ENCODE data around the gene RNF113B. TPM values are rescaled to one million over a fixed set of nuclear protein-coding genes. Genes with fewer than 3 reads are reported as not detected.

RNF113B gene
- total and polyA plus RNA-seq, 7 donors, result not detected

- 79 to 86% (median 83%) methylated on average over 5 of the region's 5 CpGs for WGBS, 3 donors
Observed at GRCh38 chr13:98208606-98209005, 31.5 kb upstream of the RNF113B start.

GRCh38 chr13:98207416-98207815, 30.3 kb upstream of the RNF113B start:
- no peak for TF ChIP-seq CTCF (IDR thresholded peaks at IDR 0.05)
- Histone ChIP-seq H3K36me3 (ENCODE audit: insufficient read depth in 1 of 2, low read depth in 1 of 2) (no peaks in the 10 kb centered on the region), H3K4me3 (no peak overlapping the region), H3K4me1 (no peaks in the 10 kb centered on the region), H3K27me3 (ENCODE audit: insufficient read depth in 3 of 3, low read length in 2 of 3) (peaks cover 0 to 5% (median 0%) of the 10 kb centered on the region in 3 donors), H3K9me3 (peaks cover 15% of the 10 kb centered on the region), H3K27ac (no peak overlapping the region)
- ATAC-seq (peak in 2 of 4 donors; percentile 46 to 64), DNase-seq (no peak)
- 42 to 56% (median 42%) methylated on average over 4 of the region's 4 CpGs for WGBS, 3 donors
- intact Hi-C loops (cut with DNase I), result no loop called here

More at GRCh38 chr13:98208606-98209005, 31.5 kb upstream of the RNF113B start:
- H3K4me1 ChIP-seq, result peaks cover 1% of the 10 kb centered on the region
- no peak for DNase-seq
- no peak overlapping the region for H3K27ac ChIP-seq
- TF ChIP-seq CTCF (IDR thresholded peaks at IDR 0.05), result no peak
- no peak overlapping the region for H3K4me3 ChIP-seq
- no peaks in the 10 kb centered on the region for H3K36me3 ChIP-seq (ENCODE audit: insufficient read depth in 1 of 2, low read depth in 1 of 2)
- intact Hi-C loops (cut with DNase I), result no loop called here
- peaks cover 15% of the 10 kb centered on the region for H3K9me3 ChIP-seq
- H3K27me3 ChIP-seq (ENCODE audit: insufficient read depth in 3 of 3, low read length in 2 of 3), result peaks cover 0 to 5% (median 0%) of the 10 kb centered on the region in 3 donors
- ATAC-seq, result no peak

GRCh38 chr13:98206946-98207345, 29.9 kb upstream of the RNF113B start:
- WGBS, 3 donors, result 69 to 76% (median 70%) methylated on average over 4 of the region's 4 CpGs
- ATAC-seq (peak in 1 of 4 donors; percentile 42), DNase-seq (no peak)
- intact Hi-C loops (cut with DNase I), result no loop called here
- Histone ChIP-seq H3K4me3 (no peak overlapping the region), H3K27me3 (ENCODE audit: insufficient read depth in 3 of 3, low read length in 2 of 3) (peaks cover 0 to 5% (median 0%) of the 10 kb centered on the region in 3 donors), H3K27ac (no peak overlapping the region), H3K4me1 (no peaks in the 10 kb centered on the region), H3K36me3 (ENCODE audit: insufficient read depth in 1 of 2, low read depth in 1 of 2) (no peaks in the 10 kb centered on the region), H3K9me3 (peaks cover 15% of the 10 kb centered on the region)
- TF ChIP-seq CTCF (IDR thresholded peaks at IDR 0.05), result no peak

GRCh38 chr13:98204546-98204945, 27.5 kb upstream of the RNF113B start:
- no peak for DNase-seq
- no peak overlapping the region for H3K4me3 ChIP-seq
- H3K27me3 ChIP-seq (ENCODE audit: insufficient read depth in 3 of 3, low read length in 2 of 3), result peaks cover 0 to 5% (median 0%) of the 10 kb centered on the region in 3 donors
- no peak for ATAC-seq
- H3K36me3 ChIP-seq (ENCODE audit: insufficient read depth in 1 of 2, low read depth in 1 of 2), result no peaks in the 10 kb centered on the region
- 96 to 100% (median 97%) methylated on average over 2 of the region's 2 CpGs for WGBS, 3 donors
- no peak for TF ChIP-seq CTCF (IDR thresholded peaks at IDR 0.05)
- H3K9me3 ChIP-seq, result peaks cover 15% of the 10 kb centered on the region
- no peaks in the 10 kb centered on the region for H3K4me1 ChIP-seq
- intact Hi-C loops (cut with DNase I), result no loop called here
- no peak overlapping the region for H3K27ac ChIP-seq

All from psoas muscle (tissue), 8 donors.